Liver (tissue), 9 donors: Measurements from ENCODE around the gene KCNIP1. TPM values are rescaled to one million over a fixed set of nuclear protein-coding genes. Genes with fewer than 3 reads are reported as not detected.

Source experiments
- DNase-seq: peaks from one replicate; pipeline ENCODE4 v3.0.0-alpha.2; 2017; ENCODE audit warnings: low spot score
- H3K27ac ChIP-seq, 2 donors: one replicate each; pipeline ENCODE4 v1.7.0; 2013; ENCODE audit warnings: inconsistent platforms in 2 of 2, low read length in 2 of 2, control low read depth in 1 of 2, low read depth in 1 of 2, mild to moderate bottlenecking in 1 of 2
- H3K27me3 ChIP-seq, 4 donors: one replicate each; pipeline versions ENCODE4 v1.6.1 to v1.7.0; 2013; ENCODE audit warnings: low read length in 3 of 4, inconsistent platforms in 1 of 4, mild to moderate bottlenecking in 1 of 4, moderate library complexity in 1 of 4; ENCODE audit not compliant: control insufficient read depth in 4 of 4, insufficient read depth in 4 of 4
- H3K36me3 ChIP-seq, 4 donors: one replicate each; pipeline versions ENCODE4 v1.6.1 to v1.7.0; 2013; ENCODE audit warnings: low read length in 3 of 4, mild to moderate bottlenecking in 3 of 4, low read depth in 1 of 4, moderate library complexity in 1 of 4; ENCODE audit not compliant: control insufficient read depth in 4 of 4, insufficient read depth in 3 of 4
- H3K4me1 ChIP-seq, 4 donors: one replicate each; pipeline versions ENCODE4 v1.6.1 to v1.7.0; 2013; ENCODE audit warnings: low read length in 3 of 4, mild to moderate bottlenecking in 3 of 4, moderate library complexity in 1 of 4; ENCODE audit not compliant: control insufficient read depth in 4 of 4, insufficient read depth in 4 of 4
- H3K4me3 ChIP-seq, 3 donors: one replicate each; pipeline versions ENCODE4 v1.6.1 to v1.7.0; 2013; ENCODE audit warnings: low read length in 3 of 3, control low read depth in 1 of 3, low read depth in 1 of 3, mild to moderate bottlenecking in 1 of 3
- H3K9ac ChIP-seq, 2 donors: one replicate each; pipeline ENCODE4 v1.7.0; 2013; ENCODE audit warnings: low read length in 2 of 2, mild to moderate bottlenecking in 2 of 2, moderate library complexity in 2 of 2, control low read depth in 1 of 2, low read depth in 1 of 2
- H3K9me3 ChIP-seq, 4 donors: one replicate each; pipeline versions ENCODE4 v1.6.1 to v1.7.0; 2013; ENCODE audit warnings: low read length in 3 of 4; ENCODE audit not compliant: control insufficient read depth in 4 of 4
- ATF3 ChIP-seq: IDR thresholded peaks from 2 replicates; pipeline ENCODE4 v1.6.1; 2016; ENCODE audit warnings: antibody characterized with exemption
- CTCF ChIP-seq: fragments of 150-350 bp; IDR thresholded peaks from 2 replicates; pipeline ENCODE4 v1.5.1; 2017; ENCODE audit warnings: improper control_type of control experiment, low read depth, low read length; ENCODE audit not compliant: missing input control
- EGR1 ChIP-seq, 2 donors: IDR thresholded peaks; 2 replicates each; pipeline ENCODE4 v1.6.1; 2016 to 2018; ENCODE audit warnings: antibody characterized with exemption in 2 of 2, low read depth in 2 of 2
- FOXA1 ChIP-seq: IDR thresholded peaks from 2 replicates; pipeline ENCODE4 v1.6.1; 2016; ENCODE audit warnings: antibody characterized with exemption
- FOXA2 ChIP-seq: IDR thresholded peaks from 2 replicates; pipeline ENCODE4 v1.6.1; 2016; ENCODE audit warnings: antibody characterized with exemption
- HNF4A ChIP-seq, 2 donors: conservative IDR thresholded peaks; 2 replicates each; pipeline ENCODE4 v1.6.1; 2016; ENCODE audit warnings: antibody characterized with exemption in 2 of 2, mild to moderate bottlenecking in 2 of 2
- HNF4G ChIP-seq: IDR thresholded peaks from 2 replicates; pipeline ENCODE4 v1.6.1; 2016; ENCODE audit warnings: antibody characterized with exemption
- MAX ChIP-seq: IDR thresholded peaks from 2 replicates; pipeline ENCODE4 v1.6.1; 2016; ENCODE audit warnings: antibody characterized with exemption
- NR2F2 ChIP-seq: IDR thresholded peaks from 2 replicates; pipeline ENCODE4 v1.6.1; 2016; ENCODE audit warnings: antibody characterized with exemption
- REST ChIP-seq: IDR thresholded peaks from 2 replicates; pipeline ENCODE4 v1.6.1; 2016; ENCODE audit warnings: antibody characterized with exemption, mild to moderate bottlenecking
- TAF1 ChIP-seq: conservative IDR thresholded peaks from 2 replicates; pipeline ENCODE4 v1.6.1; 2016; ENCODE audit warnings: antibody characterized with exemption, mild to moderate bottlenecking
- WGBS: extraction: QIAGEN DNeasy Blood & Tissue Kit; methylation state at CpG from one replicate; pipeline ENCODE4 v1.1.7; 2013; 5-methylcytosine and 5-hydroxymethylcytosine counted together
- polyA plus RNA-seq, 2 donors: library from polyadenylated mRNA; stranded (reverse) in 1 of 2; unstranded in 1 of 2; fragments of 200-250 nt in 1 of 2; fragments of >200 nt in 1 of 2; fragmentation: Nextera tagmentation in 1 of 2; extraction: Ambion mirVana in 1 of 2; gene quantifications; one replicate each; pipeline versions ENCODE4 v1.2.1 to v1.2.3, GENCODE V29; 2013 to 2015
- total RNA-seq, 2 donors: library from RNA; depleted of rRNA; stranded (reverse); fragments of >200 nt; gene quantifications; one replicate each; pipeline ENCODE4 v1.2.3, GENCODE V29; 2014
- donor health status: healthy.
- donor health status: healthy.
- donor health status: healthy.
- donor health status: healthy.
- donor health status: healthy.

Gene KCNIP1
- total and polyA plus RNA-seq, 4 donors, result 0.08 to 0.23 TPM; not detected in 2

- H3K27ac ChIP-seq, result no peak overlapping the region
- H3K4me1 ChIP-seq, result no peaks in the 10 kb centered on the region
- no peak for DNase-seq
- peaks cover 0 to 10% (median 0%) of the 10 kb centered on the region in 4 donors for H3K27me3 ChIP-seq
- H3K9me3 ChIP-seq, result no peaks in the 10 kb centered on the region
- no peak for TF ChIP-seq EGR1 (IDR thresholded peaks at IDR 0.05; ENCODE audit: low read depth in 2 of 2)
- H3K9ac ChIP-seq, result no peak overlapping the region
- no peak overlapping the region for H3K4me3 ChIP-seq
- no peaks in the 10 kb centered on the region for H3K36me3 ChIP-seq
- 64% methylated on average over 6 of the region's 6 CpGs for WGBS
Measured at GRCh38 chr5:170643591-170643990, 139.8 kb downstream of the KCNIP1 start.

GRCh38 chr5:170644501-170644900 is 140.7 kb downstream of the KCNIP1 start:
- no peak for DNase-seq
- Histone ChIP-seq H3K9ac (no peak overlapping the region), H3K9me3 (no peaks in the 10 kb centered on the region), H3K4me1 (no peaks in the 10 kb centered on the region), H3K27ac (no peak overlapping the region), H3K36me3 (no peaks in the 10 kb centered on the region), H3K4me3 (no peak overlapping the region), H3K27me3 (peaks cover 0 to 7% (median 0%) of the 10 kb centered on the region in 4 donors)
- TF ChIP-seq EGR1 (IDR thresholded peaks at IDR 0.05; ENCODE audit: low read depth in 2 of 2) (no peak), ATF3 (no peak), CTCF (no peak), HNF4A (conservative IDR thresholded peaks at IDR 0.05) (no peak), FOXA1 (no peak), TAF1 (no peak), REST (no peak), HNF4G (no peak), FOXA2 (no peak)

GRCh38 chr5:170648541-170648940 is 144.7 kb downstream of the KCNIP1 start:
- Histone ChIP-seq H3K4me1 (no peaks in the 10 kb centered on the region), H3K4me3 (no peak overlapping the region), H3K9ac (no peak overlapping the region), H3K27ac (no peak overlapping the region), H3K27me3 (peaks cover 0 to 2% (median 0%) of the 10 kb centered on the region in 4 donors), H3K9me3 (no peaks in the 10 kb centered on the region), H3K36me3 (no peaks in the 10 kb centered on the region)
- DNase-seq, result no peak
- no peak for TF ChIP-seq FOXA2
- no peak for TF ChIP-seq CTCF
- TF ChIP-seq TAF1, result no peak
- TF ChIP-seq MAX, result no peak
- no peak for TF ChIP-seq HNF4A (conservative IDR thresholded peaks at IDR 0.05)
- TF ChIP-seq HNF4G, result no peak
- TF ChIP-seq NR2F2, result no peak
- 86% methylated on average over 2 of the region's 2 CpGs for WGBS
